Measurements from ENCODE around the gene BTF3L4.
"Not testable (repeated sequence)": the region's sequence is repeated elsewhere in the genome, so short reads cannot be mapped to it uniquely, and the experiment has no call there.

Gene BTF3L4

GRCh38 chr1:52055866-52056162, 281 bp upstream of the BTF3L4 start:
- no peak for DNase-seq

GRCh38 chr1:52056937-52057231, 789 bp downstream of the BTF3L4 start:
- no peak for DNase-seq

- no peak for DNase-seq
Observed at GRCh38 chr1:52057255-52057654, 1.2 kb downstream of the BTF3L4 start.

- no peak for DNase-seq
Observed at GRCh38 chr1:52057876-52058415, 1.9 kb downstream of the BTF3L4 start.

- no peak for DNase-seq
Observed at GRCh38 chr1:52059321-52059720, 3.2 kb downstream of the BTF3L4 start.

- no peak for DNase-seq
Observed at GRCh38 chr1:52059888-52060287, 3.8 kb downstream of the BTF3L4 start.

- no peak for DNase-seq
Observed at GRCh38 chr1:52060822-52061221, 4.7 kb downstream of the BTF3L4 start.

- no peak for DNase-seq
Observed at GRCh38 chr1:52063192-52063591, 7.1 kb downstream of the BTF3L4 start.

GRCh38 chr1:52070704-52071103, 14.6 kb downstream of the BTF3L4 start:
- DNase-seq, result no peak

GRCh38 chr1:52072291-52072690, 16.2 kb downstream of the BTF3L4 start:
- DNase-seq, result no peak

GRCh38 chr1:52077277-52077676, 21.2 kb downstream of the BTF3L4 start:
- DNase-seq, result not testable (repeated sequence)

- no peak for DNase-seq
Observed at GRCh38 chr1:52080014-52080415, 23.9 kb downstream of the BTF3L4 start.

GRCh38 chr1:52087892-52088291, 31.8 kb downstream of the BTF3L4 start:
- DNase-seq, result not testable (repeated sequence)

GRCh38 chr1:52094300-52094699, 38.2 kb downstream of the BTF3L4 start:
- not testable (repeated sequence) for DNase-seq

- no peak for DNase-seq
Observed at GRCh38 chr1:52096216-52096615, 40.1 kb downstream of the BTF3L4 start.

- no peak for DNase-seq
Observed at GRCh38 chr1:52098139-52098871, 42.2 kb downstream of the BTF3L4 start.

GRCh38 chr1:52102336-52103013, 46.4 kb downstream of the BTF3L4 start:
- DNase-seq, result no peak

GRCh38 chr1:52111492-52111891, 55.4 kb downstream of the BTF3L4 start:
- DNase-seq, result no peak

GRCh38 chr1:52112489-52112888, 56.4 kb downstream of the BTF3L4 start:
- no peak for DNase-seq

GRCh38 chr1:52119301-52120079, 63.4 kb downstream of the BTF3L4 start:
- DNase-seq, result no peak

- no peak for DNase-seq
Observed at GRCh38 chr1:52122384-52122783, 66.3 kb downstream of the BTF3L4 start.

GRCh38 chr1:52123622-52124021, 67.5 kb downstream of the BTF3L4 start:
- DNase-seq, result no peak

GRCh38 chr1:52125736-52126359, 69.8 kb downstream of the BTF3L4 start:
- DNase-seq, result no peak

Data from CD4-positive, alpha-beta T cell treated with Interleukin-15 for 1 hour (primary cell).